HG03354 (cell line): ENCODE measurements around the gene KNDC1.
"Not testable (repeated sequence)": the region's sequence is repeated elsewhere in the genome, so short reads cannot be mapped to it uniquely, and the experiment has no call there.

ENCODE experiments used
- ATAC-seq: cut with Tn5 transposase; IDR thresholded peaks from one replicate; pipeline ENCODE4 v1.9.1; 2021; ENCODE audit warnings: mild to moderate bottlenecking; ENCODE audit not compliant: unreplicated experiment, poor library complexity, severe bottlenecking

Gene KNDC1

DNA sequence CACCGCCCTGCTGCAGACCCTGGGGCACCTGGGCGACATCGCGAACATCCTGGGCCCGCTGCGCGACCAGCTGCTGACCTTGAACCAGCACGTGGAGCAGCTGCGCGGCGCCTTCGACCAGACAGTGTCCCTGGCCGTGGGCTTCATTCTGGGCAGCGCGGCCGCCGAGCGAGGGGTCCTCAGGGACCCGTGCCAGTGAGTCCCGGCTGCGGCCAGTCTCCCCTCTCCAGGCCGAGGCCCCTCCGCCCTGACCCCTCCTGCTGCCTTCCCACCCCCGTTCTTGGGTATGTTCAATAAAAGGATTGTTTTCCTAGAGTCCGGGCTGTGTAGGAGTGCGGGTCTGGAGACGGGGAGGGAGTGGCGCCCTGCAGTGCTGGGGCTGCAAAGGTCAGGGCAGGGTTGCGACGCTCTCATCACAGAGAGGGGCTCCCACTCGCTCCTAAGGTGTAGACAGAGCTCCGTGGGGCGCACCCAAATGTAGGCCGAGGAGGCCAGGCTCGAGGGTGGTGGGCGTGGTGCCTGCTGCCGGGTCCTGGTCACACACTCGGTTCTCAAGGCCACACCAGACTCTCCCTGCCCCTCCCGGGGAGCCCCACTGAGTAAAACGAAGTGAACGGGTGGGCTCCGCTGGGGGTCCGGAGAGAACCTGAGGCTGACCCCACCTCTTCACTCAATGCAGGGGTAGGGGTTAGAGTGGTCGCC is 71.4 kb downstream of the KNDC1 start:
- no peak for ATAC-seq

DNA sequence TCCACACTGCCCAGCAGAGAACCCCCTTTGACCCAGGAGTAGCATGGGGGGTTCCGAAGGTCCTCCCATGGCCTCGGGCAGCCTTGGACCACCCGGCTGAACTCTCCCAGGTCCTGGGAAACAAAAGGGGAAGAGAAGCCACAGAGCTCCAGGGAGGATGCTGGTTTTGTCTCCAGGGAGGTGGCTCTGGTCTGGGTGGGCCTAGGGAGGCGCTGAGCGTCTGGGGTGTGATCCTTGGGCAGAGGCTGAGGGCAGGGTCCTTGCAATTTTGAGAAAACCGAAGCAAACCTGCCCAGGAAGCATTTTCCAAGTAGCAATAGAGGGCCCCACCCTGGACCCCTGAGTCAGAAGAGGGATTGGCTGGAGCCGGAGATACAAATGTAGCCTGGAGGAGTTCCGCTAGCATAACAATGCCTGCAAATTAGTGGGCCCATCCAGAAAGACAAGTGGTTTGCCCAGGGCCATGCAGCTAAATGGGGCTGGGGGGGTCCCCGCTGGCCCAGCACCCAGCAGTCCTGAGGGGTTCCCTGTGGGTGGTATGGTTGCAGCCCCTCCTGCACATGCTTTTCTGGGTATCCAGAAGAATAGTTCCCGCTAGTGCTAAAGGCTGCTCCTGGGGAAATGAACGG is 72.0 kb downstream of the KNDC1 start:
- ATAC-seq, result no peak

DNA sequence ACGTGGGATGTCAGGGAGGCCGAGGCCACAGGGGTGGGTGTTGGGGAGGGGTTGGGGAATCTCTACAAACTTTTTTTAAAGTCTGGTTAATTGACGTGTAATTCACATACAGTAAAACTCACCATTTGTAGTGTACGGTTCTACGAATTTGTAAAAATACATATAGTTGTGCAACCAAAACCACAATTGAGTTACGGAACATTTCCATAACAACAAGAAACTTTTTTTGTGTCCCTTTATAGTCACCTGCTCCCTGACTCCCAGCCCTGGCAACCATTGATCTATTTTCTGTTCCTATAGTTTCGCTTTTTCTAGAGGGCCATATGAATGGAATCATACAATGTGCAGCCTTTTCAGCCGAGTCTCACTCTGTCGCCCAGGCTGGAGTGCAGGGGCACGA is 74.8 kb downstream of the KNDC1 start:
- ATAC-seq, result not testable (repeated sequence)

DNA sequence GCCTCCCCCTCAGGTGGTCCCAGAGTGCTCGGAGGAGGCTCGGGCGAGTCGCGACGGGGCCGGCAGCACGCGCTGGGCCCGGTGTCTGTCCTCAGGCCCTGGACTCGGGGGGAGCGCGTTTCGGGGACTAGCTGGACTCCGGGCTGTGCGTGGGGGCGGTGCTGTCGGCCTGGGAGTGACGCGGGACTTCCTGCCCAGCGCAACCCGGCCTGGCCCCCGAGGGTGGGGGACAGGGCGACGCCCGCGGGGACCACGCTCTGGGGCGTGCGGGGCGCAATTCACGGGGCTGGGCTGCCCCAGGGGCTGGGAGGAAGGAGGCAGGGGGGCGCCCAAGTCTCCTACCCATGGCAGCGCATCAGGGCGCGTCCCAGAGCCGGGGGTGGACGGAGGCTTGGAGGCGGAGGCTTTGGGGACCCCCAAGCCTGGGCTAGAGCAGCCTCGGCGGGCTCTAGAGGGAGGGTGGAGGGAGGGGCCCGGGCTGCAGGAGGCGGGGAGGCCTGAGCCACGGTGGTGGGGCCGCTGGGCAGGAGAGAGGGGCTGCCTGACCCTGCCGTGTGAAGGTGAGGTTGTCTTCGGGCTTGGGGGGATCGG is 75.3 kb downstream of the KNDC1 start:
- ATAC-seq, result no peak

DNA sequence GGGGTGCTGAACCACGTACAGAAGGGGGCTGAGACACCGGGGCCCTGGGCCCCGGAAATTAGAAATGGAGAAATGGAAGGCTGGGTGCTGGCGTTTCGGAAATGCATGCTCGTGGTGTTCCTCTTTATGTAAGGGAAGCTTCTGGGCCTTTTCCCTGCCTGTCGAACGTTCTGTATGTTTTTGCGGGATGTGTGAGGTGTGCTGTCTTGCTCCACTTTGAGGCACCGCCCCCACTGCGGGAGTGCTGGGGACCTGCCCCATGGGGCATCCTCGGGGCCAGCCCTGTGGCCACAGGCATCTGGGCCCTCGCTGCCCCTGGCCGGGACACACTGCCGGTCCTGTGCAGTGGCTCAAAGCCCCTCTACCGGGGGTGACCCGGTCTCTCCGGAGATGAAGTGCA is 75.9 kb downstream of the KNDC1 start:
- no peak for ATAC-seq

DNA sequence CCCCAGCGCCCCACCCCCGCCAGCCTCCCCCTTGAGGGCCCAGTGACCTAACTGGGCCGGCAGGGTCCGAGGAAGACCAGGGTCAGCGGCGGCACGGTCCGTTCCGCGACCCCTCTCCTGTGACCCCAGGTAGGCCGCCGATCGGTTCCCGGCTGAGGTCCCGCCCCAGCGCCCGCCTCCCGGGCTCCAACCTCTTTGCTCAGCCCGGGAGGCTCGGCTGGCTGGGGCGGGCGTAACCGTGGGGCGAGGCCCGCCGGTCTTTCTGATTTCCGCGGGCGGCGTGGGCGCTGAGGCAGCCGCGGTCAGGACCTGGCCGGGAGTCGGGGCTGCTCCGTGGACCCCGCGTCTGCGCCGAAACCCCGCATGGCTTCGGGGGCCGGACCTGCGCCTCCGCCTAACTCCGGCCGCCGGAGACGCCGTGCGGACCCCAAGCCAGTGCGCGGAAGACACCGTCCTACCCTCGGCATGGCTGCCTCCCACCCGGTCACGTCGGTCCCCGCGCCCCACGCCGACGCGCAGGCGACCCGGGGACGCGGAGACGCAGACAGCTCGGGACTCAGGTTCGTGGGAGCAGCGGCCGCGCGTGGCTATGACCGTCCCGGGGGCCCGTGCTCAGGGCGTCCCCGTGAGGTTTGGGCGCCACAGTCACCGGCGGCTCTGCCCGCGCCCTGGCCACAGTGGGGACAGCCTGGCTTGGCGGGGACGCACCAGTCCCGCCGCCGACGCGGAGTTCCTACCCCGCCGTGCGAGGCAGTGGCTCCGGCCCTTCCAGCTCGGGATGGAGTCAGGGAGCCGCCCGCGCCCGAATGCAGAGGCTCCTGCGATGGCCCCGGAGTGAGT is 76.6 kb downstream of the KNDC1 start:
- ATAC-seq, result no peak

DNA sequence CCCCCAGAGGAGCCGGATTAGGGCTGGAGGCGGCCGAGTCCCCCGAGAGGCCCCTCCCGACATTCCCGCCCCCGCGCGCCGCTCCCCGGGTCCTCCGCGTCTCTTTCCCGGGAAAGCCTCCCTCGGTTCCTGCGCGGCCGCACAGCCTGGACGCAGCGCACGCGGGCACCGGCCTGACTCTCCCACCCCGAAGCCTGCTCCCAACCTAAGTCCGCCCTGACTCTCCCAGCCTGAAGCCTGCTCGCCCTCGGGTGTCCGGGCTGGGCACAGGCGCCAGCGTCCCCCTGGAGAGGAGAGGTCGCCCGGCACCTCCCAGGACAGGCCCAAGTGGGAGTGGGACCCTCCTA is 77.2 kb downstream of the KNDC1 start:
- ATAC-seq, result no peak

DNA sequence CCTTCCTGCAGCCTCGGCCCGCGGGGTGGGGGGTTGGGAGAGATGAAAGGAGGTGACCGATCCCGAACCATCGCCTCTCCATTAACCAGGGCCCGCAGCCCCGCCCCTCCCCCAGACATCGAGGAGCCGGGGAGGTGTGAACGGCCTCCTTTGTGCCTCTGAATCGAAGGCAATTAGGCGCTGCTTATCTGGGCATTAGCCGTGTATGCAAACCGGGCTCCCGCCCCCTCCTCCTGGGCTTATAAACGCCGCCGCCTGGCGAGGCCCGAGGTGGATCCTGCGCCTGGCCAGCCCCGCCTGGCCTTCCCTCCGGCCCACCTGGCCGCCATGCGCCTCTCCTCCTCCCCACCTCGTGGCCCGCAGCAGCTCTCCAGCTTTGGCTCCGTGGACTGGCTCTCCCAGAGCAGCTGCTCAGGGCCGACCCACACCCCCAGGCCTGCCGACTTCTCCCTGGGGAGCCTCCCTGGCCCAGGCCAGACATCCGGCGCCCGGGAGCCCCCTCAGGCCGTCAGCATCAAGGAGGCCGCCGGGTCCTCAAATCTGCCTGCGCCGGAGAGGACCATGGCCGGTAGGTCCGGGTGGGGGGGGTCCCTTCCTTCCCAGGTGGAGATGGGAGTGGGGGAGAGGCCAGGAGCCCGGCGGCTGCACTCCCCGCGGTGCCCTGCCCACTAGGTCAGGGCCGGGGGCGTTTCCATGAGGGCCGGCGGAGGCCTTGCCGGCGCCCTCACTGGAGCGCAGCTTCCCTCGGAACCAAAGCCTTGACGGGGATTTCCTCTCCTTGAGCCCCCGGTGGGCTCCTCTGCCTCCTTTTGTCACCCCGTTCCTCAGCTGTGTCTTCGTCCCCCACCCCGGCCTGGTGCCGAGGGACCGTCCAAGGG is 77.8 kb downstream of the KNDC1 start, which contains the start of gene VENTX:
Gene VENTX (plus strand): TSS at position 268 of the 878 bp plus-strand sequence. CDS start 60 bp downstream, at position 328.
- no peak for ATAC-seq

DNA sequence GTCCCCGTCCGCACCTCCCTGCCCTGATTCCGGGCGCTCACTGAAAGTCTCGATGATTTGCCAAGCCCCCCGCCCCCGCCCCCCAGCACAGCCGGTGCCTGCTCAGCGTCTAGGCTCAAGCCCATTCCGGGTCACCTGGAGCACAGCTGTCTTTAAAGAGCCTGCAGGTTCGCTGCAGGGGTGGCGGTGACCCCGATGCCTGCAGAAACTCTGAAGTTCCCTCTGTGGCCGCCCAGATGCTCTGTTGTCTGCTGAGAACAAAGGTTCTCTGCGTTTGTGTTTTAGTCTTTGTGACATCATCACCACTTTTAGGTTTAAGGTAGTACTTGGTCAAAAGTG is 78.4 kb downstream of the KNDC1 start:
- ATAC-seq, result no peak

DNA sequence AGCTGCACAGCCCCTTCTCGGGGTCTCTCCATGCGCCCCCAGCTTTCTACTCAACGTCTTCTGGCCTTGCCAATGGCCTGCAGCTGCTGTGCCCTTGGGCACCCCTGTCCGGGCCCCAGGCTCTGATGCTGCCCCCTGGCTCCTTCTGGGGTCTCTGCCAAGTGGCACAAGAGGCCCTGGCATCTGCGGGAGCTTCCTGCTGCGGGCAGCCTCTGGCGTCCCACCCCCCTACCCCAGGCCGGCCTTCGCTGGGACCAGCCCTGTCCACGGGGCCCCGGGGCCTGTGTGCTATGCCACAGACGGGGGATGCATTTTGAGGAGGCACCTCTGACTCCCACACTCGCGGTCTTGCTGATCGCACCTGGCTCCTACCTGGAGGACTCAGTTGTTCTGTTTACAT is 80.0 kb downstream of the KNDC1 start:
- ATAC-seq, result no peak

DNA sequence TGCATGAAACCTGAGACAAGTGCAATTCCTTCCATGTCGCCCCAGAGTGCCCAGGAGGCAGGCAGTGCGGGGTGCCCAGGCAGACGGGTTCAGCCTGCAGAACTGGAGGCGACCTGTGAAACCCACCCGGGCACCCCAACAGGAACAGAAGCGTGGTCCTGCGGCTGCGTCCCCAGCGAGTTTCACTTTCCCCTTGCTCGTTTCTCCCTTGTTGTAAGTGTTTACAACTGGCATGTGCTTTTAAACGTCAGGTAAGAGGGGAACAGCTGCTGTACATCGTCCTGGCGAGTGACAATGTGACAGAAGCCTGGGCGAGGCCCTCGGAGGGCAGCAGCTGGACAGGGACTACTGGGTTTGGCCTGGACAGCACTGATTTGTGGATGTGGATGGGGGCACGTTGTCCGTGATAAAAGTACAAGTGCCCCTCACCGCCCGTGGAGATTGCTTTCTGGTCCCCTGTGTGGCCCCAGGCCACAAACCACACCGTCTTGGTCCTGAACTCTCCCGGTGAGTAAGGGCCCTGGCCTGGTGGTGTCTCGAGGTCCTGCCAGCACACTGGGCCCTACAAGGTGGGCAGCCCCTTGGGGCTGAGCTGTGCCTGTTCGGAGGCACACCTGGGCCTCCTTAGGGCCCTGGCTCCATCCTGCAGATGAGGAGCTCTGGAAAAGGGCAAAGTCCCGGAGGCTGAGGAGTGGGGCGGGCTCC is 81.6 kb downstream of the KNDC1 start:
- ATAC-seq, result peak; percentile 49

DNA sequence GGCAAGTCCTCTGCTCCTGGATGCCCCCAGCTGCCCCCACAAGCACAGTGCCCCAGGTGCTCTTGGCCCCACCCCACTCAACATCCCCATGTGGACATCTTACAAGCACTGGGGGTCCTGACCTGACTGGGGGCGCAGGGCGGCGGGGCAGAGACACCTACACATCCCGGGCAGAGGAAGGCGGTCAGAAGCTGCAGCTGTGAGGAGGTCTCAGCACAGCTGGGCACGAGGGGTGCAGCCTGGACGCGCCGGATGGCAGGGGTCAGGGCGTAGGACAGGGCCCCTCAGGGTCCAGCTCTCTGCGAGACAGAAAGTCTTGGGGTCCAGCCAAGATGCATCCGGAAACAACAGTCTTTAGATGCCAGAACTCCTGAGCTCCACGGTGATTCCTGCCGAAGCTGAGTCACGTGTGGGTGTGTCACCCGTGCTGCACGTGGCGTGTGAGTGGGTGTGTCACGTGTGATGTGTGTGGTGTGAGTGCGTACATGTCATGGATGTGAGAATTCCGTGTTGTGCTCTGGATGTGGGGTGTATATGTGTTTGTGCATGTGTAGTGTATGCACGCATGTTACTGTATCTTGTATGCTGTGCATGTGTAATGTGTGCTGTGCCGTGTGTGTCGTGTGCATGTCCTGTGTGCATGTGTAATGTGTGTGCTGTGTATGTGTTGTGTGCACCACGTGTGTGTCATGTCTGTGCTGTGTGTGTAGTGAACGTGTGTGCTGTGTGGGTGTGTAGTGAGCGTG is 82.8 kb downstream of the KNDC1 start:
- no peak for ATAC-seq

DNA sequence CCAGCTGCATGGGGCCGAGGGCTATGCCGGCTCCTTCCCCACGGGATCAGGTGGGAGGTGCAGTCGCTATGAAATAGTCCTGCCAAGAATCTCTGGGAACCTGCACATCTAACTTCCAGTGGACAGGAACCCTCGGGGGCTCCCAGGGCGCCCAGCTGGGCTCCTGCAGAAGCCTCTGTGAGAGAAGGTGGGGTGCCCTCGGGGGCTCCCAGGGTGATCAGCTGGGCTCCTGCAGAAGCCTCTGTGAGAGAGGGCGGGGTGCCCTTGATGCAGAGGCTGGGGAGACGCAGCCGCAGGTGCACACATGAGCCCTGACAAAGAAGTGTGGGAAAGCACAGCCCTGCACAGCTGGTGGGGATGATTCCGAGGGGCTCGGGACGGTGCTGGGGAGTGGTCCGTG is 83.6 kb downstream of the KNDC1 start:
- no peak for ATAC-seq

DNA sequence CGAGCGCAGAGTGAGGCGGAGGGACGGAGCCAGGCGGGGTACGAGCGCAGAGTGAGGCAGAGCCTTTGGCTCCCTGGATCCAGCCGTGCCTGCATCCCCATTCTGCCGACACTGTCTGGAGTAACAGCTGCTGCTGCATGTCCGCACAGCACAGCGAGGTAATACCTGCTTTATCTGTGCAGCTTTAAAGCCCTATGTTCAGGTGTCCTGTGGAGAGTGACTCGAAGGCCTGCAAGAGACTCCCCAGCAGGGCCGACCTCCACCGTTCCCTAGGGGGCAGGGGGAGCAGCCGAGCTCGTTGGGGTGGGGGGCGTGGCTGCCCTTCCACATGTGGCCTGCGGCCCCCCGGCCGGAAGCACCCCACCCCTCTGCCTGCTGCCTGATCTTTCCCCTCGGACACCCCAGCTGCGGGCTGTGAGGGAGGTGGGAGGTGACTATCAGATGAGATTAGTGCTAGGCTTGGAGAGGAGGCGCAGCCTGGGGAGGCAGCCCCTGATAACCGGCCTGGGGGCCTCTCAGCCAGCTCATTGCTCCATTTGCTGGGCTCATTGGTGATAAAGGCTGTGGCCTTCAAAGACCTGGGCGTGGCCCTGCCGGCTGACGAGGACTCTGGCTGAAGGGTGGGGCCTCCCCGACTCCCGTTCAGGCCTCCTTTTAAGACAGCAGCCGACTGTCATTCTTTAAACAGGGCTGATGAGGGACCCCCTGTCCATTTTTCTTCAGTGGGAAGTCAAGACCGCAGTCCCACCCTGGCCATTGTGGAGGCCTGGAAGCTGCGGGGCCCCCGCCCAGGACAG is 85.6 kb downstream of the KNDC1 start:
- no peak for ATAC-seq

DNA sequence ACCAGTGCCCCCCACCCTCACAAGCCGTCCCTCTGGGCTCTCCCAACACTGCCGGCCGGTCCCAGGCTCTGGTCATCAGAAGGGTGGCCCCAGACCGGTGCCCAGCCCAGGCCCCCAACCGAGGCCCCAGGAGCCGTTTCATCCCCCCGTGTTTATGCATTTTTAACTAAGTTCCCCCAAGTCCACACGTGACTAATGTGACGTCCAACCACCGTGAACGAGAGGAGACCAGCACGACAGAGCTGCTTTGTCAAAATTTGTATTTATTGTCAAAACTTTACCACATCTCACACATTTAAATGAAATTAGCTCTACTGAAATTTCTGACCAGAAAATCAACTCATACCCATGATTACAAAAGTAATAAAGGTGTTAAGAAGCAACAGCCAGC is 86.2 kb downstream of the KNDC1 start:
- no peak for ATAC-seq

DNA sequence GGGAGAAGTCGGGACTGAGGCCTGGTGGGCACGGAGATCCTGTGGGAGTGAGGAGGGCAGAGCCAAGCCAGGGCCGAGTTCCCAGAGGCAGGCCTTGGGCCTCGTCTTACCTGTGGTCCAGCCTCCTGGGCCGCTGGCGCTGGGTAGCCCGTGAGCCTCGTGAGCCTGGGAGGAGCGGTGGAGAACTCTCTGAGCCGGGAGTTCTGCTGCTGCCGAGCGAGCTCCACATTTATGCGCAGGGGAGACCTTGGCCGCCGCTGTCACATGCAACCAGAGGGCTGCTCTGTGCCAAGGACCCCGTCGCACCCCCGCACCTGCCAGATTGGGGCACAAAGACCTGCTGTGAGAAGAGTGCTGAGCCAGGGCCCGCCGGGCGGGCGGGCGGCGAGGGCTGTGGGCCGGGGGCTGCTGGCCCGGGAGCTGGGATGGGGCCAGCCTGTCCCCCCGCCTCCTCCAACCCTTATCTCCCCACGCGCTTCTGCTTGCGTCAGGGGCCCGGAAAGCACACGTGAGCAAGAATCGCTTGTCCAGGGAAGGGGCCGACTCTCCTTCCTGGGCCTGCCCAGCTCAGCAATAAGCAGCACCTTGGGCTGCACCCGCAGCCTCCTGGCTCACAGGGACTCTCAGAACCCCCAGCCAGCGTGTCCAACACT is 87.8 kb downstream of the KNDC1 start:
- ATAC-seq, result no peak

DNA sequence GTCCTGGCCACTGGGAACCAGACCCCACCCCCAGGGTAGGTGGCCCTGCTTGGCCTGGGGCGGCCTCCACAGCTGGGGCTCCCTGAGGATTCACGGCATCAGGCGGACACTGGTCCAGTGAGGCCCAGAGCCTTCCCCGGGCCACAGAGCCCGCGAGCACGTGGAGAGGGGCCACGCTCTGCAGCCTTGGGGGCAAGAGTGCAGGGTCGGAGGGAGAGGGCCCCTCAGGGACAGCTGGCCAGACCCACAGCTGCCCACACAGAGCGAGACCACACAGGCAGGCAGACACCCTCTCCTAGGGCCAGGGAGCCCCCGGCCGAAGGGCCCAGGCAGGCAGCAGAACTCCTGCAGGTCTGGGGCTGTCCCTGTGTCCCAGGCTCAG is 88.3 kb downstream of the KNDC1 start:
- no peak for ATAC-seq
